ENCODE measurements around the gene DLEC1.
"Not testable (repeated sequence)": the region's sequence is repeated elsewhere in the genome, so short reads cannot be mapped to it uniquely, and the experiment has no call there.

The DLEC1 gene

DNA sequence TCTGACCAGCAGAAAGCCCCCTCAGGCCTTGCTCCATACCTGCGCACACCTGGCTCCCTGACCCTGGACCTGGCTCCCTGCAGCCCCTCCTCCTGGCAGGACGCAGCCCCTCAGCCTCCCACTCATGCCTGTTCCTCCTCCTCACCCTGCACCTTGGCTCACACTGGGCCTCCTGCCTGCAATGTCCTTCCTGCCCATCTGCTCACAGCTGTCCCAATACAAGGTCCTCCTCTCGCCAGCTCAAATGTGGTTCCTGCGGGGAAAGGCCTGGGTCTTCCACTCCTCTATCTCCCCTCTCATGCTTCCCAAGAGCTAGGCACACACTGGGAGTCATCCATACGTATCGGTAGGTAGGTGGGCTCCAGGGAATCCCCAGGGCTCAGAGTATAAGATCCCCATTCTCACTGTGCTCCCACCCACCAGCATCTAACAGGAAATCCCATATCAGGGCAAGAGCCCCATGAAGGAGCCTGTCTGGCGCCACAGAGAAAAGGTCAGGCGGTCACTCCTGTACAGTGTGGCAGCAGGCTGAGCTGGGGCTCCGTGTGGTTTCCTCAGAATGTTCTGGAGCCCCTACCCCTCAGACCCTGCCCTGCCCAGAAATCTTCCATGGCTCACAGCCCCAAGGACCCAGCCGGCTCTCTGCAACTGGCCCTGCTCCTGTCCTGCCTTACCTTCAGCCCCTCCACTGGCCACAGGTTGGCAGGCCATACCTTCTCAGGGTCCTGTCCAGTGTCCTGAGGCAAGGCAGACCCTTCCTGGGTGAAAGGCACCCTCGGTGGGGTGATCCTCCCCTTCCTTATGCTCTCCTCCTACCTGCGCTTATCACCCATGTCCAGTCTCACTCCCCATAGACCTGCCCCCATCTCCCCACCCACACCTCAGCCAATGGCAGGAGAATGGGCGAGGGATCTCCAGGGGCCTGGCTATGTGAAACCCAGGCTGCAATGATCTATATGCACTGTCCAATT lies 20.4 kb upstream of the DLEC1 start:
- DNase-seq, result no peak

DNA sequence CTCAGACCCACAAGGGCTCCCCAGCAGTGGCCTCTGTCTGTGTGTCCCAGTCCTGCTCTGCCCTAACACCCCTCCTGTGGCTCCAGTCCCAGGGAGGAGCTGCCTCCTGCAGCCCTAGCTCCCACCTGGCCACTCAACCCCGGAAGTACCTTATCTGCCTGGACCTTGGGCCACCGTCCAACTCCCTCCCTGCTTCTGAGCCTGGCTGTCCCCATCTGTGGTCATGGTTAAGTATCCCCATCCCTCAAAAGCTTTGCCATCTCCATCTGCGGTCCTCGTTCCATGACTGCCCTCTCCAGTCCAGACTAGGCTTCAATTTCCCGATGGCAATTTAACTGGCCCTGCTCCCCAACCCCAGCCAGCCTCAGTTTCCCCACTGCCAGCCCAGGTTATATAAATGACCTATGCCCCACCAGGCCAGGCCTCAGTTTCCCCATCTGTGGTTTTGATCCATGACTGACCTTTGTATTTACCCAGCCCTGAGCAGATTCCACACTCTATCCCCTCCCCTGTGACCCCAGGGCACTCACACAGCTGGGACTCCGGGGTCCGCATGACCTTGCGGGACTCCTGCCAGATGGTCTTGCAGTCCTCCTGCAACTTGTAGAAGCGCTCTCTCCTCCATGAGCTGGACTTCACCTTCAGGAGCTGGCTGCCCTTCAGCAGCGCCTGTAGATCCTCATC lies 19.2 kb upstream of the DLEC1 start:
- DNase-seq, result no peak

DNA sequence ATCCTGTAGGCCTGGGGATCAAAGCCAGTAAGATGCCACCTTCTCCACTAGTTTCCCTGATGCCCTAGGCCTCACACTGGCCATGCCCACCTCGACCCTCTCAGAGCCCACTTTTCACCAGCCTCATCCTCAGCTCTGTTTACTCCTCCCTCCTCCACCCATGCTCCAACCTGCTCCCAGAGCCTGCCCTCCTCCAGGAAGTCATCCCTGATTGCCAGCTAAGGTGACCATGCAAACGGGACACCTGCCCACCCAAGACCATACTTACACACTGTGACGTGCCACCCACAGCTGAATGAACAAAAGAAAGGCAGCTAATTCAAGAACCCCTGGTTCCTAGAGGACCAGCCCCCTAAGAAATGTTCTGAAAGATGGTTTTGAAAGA lies 18.7 kb upstream of the DLEC1 start:
- no peak for DNase-seq

DNA sequence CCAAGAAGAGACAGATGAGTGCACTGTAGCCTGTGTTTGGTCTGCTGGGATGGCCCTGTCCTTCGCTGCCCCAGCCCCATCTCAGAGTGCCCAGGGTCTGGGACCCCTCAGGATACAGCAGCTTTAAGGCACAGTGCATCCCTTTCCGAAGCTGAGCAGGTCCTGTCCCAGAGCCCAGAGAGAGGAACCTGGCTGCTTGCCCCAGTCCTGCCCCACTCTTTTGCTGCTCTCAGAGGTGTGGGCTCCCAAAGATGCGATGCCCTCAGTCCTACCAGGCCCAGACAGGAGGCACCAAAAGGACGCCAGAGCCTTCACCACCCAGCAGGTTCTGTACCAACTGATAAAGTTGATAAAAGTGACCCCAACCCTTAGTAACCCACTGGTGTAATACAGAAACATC lies 17.8 kb upstream of the DLEC1 start:
- no peak for DNase-seq

DNA sequence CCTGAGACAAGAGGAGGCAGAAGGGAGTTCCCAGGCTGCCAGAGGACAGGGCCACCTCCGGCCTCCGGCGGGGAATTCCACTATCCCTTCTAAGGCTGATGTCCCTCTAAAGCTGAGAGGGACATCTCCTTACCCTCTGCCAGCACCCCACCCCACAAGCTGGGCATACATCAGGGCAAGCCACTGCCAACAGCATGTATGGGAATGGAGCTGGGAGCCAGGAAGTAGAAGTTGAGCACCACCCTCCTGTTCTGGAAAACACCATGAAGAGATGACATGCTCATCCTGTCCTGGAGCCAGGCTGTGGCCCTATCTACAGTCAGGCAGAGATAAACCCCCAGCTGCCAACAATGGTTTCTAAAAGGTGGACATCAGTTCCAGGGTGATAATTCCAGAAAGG lies 16.7 kb upstream of the DLEC1 start:
- DNase-seq, result no peak

DNA sequence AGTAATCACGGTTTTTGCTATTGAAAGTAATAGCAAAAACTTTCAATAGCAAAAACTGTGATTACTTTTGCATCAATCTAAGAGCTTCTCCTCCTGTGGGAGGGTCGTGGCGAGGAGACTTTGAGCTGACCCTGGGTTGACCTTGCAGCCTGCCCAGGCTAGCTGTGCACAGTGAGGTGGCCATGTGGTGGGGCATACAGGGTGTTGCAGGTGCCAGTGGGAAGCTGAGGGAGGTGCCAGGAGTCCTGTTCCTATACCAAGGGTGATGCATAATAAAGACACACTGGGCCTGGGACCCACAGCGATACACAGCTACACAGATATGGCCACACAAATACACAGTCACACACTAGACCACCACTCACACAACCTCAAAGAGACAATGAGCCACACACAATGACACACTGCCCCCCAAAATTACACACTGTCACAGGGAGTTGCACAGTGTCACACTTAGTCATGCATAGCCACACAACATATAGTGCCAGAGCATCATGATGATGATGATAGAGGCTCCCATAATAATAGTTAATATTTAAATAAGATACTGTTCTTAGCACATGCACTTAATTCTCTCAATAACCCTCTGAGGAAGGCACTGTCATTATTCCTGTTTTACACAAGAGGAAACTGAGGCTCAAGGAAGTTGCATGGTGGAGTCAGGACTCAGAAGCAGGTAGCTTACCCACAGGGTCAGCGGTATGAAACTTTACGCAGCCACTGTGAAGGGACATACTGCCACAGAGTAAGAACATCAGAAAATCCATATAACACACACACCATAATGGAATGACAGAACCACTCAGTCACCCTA lies 15.9 kb upstream of the DLEC1 start:
- no peak for DNase-seq

DNA sequence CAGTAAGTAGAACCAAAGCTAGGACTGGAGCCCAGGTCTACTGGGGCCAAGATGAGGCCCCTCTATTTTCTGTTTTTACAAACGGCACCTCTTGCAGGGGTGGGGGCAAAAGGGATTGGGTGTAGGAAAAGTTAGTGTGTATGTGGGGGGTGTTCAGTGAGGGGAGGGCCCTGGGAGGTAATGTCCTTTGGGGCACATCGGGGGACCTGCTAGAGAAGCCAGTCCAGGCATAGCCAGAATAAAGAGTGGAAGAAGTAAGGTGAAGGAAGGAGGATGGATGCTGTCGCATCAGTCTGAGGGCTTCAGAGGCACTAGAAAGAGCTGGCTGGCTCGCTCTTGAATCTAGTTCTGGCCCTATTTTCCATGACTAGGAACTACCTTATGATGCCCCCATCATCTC lies 12.2 kb upstream of the DLEC1 start:
- no peak for DNase-seq

DNA sequence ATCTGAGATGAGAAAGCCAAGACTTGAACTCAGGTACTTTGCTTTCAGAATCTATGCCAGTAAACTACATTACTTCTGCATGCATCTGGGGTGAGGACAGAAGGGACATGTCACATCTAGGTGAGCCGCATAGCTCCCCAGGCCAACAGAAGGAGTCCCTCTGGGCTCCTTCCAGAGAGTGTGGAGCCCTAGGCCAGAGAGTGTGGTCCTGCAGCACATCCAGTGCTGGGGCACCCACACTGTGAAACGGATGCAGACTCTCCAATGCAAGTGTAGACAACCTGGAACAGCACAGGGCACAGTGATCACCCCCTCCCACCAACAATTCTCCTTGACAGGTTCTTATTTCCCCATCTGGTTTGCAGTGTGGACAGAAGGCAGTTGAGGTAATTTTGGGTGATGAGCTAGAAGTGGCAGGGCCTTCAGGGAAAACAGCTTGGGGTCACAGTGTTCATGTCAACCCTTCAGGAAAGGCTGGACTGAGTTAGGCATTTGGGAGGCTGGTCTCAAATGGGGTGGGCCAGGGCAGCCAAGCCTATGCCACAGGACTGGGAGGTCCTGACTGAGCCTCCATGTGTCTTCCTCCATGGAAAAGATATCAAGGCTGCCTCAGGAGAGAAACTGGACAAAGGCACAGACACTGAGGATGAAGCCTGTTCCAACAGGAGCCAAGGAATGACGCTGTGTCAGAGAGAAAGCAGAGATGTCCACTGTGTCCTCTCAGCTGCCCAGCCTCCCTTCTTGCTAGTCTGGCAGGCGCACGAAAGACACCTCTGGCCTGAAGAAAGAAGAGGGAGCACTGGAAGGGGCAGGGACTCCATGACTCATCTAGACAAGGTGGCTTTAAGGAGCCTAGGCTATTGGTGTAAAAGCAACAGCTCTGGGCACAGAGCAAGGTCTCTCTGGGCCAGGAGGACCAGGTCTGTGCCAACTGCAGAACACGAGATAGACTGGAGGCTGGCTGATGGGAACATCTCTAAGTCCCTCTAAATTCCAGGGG lies 11.2 kb upstream of the DLEC1 start:
- no peak for DNase-seq

DNA sequence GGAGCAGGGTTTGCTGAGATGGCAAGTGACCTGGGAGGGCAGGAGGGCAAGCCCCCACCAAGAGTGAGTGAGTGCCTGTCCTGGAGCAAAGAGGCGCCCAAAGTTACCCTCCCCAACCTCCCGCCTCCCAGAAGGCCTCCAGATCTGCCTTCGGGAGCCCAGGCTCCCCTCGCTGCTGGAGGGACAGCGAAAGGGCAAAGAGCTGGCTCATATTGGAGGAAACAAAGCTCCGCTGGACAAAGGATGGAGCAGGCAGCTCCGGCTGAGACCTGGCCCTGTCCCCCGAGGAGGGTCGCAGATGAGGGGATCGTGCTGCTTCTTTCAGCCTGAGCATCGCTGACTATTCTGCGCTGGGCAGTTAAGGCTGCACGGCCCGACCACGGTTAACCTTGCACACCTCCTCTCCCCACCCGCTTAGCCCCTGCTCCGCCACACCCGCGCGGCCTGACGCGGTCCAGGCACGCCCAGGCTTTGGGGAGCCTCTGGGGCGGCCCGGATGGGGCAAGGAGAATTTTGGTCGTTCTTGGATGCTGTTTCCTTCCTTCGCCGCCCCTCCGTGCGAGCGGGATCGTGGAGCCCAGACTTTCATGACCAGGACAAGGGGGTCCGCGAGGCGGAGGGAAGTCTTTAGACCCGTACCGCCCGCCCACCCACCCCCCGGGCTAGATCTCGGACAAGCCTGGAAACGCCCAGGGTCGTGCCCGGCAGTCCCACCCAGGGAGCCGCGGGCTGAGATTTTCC lies 10.2 kb upstream of the DLEC1 start:
- DNase-seq, result no peak

DNA sequence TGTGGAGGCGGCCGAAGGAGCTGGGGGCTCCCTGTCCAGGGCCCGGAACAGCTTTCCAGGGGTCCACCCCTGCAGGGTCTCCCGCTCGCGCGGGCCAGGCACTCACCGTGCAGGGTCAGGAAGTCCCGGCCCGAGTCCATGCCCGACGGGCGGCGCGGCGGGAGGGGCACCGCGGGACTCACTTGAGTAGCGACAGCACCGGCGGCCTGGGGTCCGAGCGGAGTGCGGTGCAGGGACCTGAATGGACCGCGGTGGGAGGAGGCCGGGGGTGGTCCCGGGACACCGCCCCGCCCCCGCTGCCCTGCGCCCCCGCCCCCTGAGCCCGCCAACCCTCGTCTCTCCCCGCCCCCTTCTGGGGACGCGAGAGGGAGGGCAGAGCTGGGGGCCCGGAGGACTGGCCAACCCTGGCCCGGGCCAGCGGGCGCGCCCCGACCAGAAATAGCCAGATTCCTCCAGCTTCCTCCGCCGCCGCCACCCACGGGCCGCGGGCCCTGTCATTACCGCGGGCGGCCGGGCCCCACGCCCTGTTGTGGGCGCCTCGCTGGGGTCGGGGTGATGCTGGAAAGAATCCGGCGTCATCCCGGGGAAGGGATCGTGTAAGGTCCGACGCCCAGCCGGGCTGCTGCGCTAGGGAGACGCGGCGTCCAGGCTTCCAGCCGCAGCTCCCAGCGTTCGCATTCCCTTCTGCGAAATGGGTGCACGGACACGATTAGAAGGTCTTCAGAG lies 9.4 kb upstream of the DLEC1 start, which contains the start of gene PLCD1:
Gene PLCD1, minus strand, starts transcription at position 243 of the 726 bp plus-strand sequence. Its CDS starts 103 bp downstream, at position 140.
- no peak for DNase-seq

DNA sequence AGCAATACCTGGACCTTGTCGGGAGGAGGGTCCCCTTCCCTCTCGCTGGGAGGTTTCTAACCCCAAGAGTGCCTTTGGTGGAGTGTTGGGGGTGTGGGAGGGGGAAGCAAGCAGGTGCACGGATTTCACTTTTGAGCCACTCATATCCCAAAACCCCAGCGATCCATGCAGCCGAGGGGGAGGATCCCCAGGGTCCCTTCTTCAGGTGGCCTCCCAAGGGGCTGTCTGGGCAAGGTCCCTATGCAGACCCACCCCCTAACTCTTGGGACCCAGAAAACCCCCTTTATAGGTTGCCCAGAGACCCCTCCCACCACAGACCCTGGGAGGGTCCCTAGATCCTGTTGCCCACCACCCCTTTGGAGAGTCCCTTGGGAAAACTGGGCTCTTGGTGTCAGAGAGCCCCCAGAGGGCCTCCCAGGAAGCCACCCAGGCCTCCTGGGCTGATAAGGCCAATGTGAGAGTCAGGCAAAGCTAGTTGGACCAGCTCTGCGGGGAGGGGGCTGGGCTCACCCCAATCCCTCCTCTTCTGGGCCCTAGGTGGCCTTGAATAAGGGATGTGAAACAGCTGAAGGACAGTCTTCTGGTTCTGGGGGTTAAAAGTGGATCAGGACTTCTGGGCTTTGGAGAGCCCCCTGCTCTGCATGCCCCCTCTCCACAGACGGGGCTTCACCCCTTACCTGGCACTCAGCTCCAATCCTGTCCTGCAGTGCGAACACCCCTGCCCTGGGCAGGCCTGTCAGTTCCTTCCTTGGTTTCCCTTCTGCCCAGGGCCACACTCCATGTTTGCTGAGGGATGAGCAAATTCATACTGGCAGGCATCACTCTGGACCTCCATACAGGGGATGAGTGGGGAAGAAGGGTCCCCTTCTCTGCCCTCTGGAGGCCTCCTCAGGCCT lies 8.6 kb upstream of the DLEC1 start:
- no peak for DNase-seq

DNA sequence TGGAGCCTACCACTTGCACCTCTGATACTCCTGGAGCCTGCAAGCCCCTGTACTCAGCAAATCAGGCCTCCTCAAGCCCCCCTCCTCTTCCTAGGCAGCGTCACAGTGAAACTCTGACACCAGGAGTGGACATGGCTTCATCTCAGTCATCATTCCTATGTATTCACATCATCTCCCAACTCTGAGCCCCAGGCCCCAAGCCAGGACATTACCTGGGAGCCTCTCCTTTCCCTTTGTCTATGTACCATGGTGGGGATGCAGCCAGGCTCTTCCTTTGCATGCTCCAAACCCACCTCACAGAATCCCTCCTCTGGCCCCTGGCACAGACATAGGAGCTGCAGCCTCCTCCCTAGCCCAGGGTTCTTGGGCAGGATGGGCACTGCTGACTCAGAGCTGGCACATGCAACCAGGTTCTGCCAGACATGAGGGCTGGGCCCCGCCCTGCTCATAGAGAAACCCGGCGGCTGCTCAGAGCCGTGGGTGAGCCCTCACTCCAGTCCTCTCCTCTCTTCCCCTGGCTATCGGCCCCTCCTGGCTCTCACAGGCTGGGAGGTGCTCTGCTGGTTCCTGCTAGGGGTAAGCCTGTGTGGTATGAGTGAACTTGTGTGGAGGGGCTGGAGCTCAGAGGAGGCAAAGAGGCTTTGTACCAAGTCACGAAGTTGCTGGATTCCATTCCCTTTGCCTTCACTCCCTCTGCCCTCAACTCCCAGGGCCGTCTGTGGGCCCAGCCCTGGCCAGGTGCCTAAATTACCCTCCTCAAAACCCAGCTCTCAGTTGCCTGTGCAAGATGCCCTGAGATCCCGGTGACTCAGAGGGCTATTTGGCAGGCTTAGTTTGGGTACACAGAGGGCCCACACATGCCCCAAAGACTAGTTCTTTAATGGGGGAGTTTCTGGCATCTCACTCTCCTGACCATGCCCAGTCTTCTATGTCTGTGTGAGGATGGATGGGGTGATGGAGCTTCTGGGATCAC lies 7.7 kb upstream of the DLEC1 start:
- DNase-seq, result no peak

DNA sequence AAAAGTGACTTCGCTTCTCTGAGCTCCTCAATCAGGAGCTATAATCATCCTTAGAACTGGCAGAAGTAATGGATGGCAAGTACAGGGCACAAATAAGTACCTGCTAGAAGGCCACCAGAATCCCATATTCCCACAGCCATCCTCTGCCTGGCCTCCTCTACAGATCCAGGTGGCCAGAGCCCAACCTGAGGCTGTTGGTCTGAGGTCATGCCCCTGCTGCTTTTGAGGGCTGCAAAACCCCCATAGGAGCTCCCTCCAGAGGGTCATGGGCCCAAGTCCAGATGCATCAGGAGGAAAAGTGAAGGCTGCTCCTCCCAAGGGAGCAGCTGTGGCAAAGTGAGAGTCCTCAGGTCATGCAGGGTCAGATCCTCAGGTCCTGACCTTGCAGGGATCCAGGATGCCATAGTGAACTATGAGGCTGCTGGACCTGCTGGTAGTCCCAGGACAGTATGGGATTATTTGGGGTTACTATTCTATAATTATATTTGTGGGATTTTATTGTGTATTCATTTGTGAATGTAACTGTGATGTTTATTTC lies 6.6 kb upstream of the DLEC1 start:
- no peak for DNase-seq

DNA sequence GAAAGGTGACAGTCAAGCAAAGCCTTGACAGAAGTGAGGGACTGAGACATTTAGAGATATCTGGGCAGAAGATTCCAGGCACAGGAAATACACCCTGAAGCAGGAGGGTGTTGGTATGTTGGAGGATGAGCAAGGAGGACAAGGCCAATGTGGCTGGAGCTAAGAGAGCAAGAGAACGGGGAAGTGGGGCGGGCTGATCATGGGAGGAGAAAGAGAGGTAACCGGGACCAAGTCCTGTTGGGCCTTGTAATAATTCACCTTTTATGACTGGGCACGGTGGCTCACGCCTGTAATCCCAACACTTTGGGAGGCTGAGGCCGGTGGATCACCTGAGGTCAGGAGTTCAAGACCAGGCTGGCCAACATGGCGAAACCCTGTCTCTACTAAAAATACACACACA lies 5.4 kb upstream of the DLEC1 start:
- DNase-seq, result not testable (repeated sequence)

DNA sequence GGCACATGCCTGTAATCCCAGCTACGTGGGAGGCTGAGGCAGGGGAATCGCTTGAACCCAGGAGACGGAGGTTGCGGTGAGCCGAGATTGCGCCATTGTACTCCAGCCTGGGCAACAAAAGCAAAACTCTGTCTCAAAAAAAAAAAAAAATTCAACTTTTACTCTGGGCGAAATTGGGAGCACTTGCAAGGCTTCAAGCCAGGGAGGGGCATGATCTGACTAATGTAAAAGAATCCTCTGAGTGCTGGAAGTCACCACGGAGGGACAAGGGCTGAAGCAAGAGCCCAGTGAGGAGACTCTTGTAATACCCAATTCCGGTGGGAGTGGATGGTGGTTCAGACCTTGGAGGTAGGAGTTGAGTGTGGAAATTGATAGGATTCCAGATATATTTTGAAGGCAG lies 4.7 kb upstream of the DLEC1 start:
- DNase-seq, result not testable (repeated sequence)

DNA sequence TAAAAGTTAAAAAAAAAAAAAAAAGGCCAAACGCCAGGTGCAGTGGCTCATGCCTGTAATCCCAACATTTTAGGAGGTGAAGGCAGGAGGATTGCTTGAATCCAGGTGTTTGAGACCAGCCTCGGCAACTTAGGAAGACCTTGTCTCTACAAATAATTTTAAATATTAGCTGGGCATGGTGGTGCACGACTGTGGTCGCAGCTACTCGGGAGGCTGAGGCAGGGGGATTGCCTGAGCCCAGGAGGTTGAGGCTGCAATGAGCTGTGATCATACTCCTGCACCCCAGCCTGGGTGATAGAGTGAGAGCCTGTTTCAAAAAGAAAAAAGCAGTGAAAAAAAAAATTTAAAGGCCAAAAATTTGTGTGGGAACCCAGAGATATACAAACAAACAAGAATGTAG lies 2.7 kb upstream of the DLEC1 start:
- DNase-seq, result no peak

DNA sequence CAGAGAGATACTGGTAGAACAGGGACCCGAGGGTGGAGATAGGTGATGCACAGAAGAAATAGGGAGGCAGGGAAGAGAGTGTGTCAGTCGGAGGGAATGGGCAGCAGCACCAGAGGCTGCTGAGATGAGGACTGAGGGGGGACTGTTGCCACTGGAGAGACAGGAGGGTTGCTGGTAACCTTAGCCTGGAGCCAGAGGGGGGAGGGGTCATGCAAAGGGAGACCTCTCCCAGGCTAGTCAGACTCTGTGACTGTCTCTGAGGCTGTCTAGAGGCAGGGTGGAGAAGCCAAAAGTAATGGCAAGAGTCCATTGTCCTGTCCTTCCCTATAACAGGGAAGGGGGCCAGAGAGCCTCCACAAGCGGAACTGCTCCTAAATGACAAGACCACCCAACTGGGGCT lies 2.1 kb upstream of the DLEC1 start:
- DNase-seq, result no peak

DNA sequence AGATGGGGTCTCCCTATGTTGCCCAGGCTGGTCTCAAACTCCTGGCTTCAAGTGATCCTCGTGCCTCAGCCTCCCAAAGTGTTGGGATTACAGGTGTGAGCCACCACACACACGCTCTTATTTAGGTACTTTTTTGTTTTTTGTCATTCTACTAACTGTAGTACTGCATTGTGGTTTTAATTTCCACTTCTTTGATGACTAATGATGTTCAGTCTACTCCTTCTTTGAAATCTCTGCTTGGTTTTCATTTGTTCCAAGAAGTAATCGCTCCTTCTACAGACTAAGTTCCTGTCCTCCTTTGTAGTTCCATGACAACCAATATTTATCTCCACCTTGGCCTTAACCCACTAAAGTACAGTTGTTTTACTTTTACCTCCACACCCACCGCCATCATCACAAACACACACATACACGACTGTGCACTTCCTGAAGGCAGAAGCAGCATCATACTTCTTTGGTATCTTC lies 529 bp upstream of the DLEC1 start:
- DNase-seq, result no peak

Measured in NCI-H2081 treated with DMSO at 0.1 percent for 48 hours (cell line).